Epidermal melanocyte (primary cell): ENCODE results near the gene DPY30.
"Not testable (repeated sequence)": the region's sequence is repeated elsewhere in the genome, so short reads cannot be mapped to it uniquely, and the experiment has no call there.

Source experiments
- DNase-seq: peaks from one replicate; pipeline ENCODE4 v3.0.0; 2011; ENCODE audit warnings: low spot score; ENCODE audit not compliant: insufficient read length

The DPY30 gene

DNA sequence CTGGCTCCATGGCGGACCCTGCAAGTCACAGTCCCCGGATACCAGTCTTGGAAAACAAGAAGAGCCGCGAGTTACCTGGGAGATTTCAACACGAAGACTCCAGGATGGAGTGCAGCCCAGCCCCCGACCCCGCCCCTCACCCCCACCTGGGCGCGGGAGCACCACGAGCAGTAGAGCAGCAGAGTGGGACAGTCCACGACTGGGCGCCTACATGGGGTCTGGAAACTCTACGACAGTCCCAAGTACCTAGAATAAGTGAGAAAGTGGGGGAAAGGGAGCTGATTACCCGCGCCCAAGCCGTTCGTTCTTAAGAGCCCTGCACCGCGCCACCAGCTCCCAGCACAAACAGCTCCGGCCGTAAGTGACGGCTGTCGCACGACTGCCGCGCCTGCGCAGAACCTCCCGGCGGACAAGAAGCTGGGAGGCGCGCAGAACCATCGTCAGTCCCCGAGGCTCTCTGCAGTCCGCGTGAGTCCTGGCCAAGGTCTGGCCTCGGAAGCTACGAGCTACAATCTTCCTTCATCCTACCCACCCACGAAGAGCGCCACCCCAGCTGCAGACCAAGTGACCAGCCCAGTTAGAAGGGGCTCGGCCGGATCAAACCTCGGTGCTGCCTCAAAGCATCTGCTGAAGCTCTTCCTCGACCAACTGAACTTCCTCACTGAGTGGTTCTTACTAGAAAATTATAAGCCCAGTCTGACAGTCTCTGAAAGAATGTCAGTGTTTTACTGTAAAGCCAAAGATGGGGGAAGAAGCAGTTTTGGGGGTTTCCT lies at the start of gene DPY30:
Gene DPY30, minus strand, starts transcription at position 359 of the 773 bp plus-strand sequence. Its CDS starts 349 bp downstream, at position 10.
- peak; percentile 78 for DNase-seq

- DNase-seq: no peak
Measured at GRCh38 chr2:32074134-32074506, 34.5 kb upstream of the DPY30 start.

DNA sequence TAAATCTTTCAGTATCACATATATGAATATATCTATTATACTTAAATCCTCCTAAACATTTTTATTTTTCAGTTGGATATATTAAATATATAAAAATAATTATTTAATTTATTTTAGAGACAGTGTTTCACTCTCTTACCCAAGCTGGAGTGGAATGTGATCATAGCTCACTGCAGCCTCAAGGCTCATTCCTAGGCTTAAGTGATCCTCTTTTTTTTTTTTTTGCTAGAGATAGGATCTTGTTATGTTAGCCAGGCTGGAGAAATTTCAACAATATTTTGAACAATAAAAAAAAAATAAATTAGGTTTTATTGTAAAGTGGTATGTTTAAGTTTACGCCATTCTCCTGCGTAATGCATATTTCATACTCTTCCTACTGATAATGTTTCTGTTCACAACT lies 27.9 kb upstream of the DPY30 start:
- DNase-seq: no peak

DNA sequence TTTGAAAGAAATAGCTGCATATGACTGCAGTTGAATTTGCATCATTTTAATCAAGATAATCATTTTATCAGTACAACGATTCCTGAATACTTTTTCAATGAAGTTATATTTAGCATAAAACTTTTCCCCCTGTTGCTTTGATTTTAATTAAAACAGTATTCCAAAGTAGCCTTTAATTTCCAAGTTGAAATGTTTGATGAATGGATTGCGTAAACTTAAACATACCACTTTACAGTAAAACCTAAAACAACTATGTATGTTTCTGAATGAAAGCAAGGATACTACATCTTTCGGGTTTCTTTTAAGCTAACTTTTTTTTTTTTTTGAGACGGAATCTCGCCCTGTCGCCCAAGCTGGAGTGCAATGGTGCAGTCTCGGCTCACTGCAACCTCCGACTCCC lies 25.1 kb upstream of the DPY30 start:
- DNase-seq: no peak

DNA sequence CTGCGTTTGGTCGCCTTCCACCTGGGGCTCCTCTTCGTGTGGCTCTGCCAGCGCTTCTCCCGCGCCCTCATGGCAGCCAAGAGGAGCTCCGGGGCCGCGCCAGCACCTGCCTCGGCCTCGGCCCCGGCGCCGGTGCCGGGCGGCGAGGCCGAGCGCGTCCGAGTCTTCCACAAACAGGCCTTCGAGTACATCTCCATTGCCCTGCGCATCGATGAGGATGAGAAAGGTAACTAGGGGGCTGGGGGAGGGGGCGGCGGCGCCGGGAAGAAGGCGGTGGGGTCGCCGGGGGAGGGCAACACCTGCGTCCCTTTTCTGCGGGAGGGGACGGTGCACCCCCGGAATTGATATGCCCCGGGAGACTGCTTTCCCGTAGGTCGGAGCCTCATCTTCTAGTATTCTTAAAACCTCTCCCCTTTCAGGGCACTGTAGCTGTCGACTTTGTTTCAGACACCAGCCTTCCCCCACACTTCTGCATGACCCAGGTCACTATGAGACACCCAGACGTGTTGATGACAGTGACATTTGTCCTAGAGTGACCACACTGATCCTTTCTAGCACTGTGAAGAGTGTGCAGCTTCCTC lies 24.5 kb upstream of the DPY30 start:
- DNase-seq: no peak

DNA sequence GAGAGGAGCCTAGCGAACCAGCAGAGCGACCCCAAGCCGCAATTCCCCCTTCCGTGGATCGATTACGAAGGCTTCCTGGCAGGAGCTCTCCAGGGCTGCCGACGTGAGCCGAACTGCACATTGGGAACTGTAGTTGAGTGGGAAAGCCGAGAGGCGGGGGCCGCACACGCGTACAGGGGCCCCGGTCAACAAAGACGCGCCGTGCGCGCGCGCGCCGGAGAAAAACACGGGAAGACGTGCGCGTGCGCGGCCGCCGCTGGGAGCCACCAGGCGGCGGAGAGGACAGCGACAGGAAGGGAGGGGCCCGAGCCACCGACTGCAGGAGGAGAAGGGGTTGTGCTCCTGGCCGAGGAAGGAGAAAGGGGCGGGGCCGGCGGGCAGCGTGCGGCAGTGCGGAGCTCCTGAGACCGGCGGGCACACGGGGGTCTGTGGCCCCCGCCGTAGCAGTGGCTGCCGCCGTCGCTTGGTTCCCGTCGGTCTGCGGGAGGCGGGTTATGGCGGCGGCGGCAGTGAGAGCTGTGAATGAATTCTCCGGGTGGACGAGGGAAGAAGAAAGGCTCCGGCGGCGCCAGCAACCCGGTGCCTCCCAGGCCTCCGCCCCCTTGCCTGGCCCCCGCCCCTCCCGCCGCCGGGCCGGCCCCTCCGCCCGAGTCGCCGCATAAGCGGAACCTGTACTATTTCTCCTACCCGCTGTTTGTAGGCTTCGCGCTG lies 23.9 kb upstream of the DPY30 start, which contains the start of gene SPAST:
Gene SPAST, plus strand, starts transcription at position 247 of the 711 bp plus-strand sequence. Its CDS starts 276 bp downstream, at position 523.
- peak; percentile 96 for DNase-seq

DNA sequence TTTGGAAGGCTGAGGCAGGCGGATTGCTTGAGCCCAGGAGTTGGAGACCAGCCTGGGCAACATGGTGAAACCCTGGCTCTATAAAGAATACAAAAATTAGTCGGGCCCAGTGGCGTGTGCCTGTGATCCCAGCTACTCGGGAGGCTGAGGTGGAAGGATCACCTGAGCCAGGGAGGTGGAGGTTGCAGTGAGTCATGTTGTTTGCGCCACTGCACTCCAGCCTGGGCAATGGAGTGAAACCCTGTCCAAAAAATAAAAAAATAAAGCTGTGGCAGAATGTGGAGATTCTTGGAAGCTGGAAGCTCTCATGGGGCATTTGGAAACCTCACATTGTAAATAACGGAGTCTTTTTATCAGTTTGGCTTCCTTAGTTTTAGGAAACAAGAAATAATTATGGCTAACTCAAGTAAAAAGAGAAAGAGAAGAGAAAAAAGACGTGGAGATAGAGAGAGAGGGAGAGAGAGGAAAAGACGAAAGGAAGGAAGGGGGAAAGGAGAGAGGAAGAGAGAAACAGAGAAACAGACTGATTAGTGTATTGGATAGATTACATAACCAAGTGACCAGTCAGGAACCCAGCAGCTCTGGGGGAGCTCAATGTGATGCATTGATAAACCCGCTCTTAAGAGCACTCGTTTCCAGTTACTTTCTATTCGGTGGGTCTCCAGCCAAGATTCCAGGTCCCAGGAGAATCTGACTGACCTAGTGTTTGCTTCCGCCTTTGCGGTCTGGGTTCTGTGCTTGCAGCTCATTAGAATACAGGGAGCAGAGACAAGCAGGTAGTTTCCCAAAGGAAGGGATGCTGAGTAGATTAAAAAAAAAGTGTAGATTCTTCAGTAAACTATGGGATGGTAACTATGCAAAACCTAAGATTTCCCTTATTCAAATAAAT lies 22.6 kb upstream of the DPY30 start:
- DNase-seq: no peak

DNA sequence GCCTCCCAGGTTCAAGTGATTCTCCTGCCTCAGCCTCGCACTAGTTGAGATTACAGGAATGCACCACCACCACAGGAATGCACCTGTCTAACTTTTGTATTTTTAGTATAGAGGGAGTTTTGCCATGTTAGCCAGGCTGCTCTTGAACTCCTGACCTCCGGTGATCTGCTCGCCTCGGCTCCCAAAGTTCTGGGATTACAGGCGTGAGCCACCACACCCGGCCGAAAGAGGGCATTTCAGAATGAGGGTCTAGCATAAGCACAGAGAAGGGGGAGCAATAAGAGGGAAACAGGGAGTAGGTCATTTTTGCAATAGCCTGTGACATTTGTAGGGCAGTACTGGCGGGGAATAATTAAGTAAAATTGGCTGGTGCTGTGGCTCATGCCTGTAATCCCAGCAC lies 21.8 kb upstream of the DPY30 start:
- no peak for DNase-seq

GRCh38 chr2:32060266-32060665 lies 20.7 kb upstream of the DPY30 start:
- DNase-seq: no peak

DNA sequence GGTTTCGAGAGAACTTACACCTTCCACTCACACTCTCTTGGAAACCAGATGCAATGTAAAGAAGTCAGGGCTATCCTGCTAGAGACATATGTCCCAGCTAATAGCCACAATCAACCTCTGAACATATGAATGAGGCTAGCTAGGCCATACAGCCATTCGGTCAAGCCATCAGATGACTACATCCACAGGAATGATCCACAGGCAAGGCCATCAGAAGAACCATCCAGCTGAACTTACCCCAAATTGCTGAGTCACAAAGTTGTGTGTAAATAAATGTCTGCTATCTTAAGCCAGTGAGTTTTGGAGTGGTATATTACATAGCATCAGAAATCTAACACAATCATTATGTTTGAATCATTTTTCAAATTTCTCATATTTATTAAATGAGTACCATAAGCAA lies 18.5 kb upstream of the DPY30 start:
- DNase-seq: no peak

GRCh38 chr2:32054583-32054982 lies 15.0 kb upstream of the DPY30 start:
- DNase-seq: not testable (repeated sequence)

DNA sequence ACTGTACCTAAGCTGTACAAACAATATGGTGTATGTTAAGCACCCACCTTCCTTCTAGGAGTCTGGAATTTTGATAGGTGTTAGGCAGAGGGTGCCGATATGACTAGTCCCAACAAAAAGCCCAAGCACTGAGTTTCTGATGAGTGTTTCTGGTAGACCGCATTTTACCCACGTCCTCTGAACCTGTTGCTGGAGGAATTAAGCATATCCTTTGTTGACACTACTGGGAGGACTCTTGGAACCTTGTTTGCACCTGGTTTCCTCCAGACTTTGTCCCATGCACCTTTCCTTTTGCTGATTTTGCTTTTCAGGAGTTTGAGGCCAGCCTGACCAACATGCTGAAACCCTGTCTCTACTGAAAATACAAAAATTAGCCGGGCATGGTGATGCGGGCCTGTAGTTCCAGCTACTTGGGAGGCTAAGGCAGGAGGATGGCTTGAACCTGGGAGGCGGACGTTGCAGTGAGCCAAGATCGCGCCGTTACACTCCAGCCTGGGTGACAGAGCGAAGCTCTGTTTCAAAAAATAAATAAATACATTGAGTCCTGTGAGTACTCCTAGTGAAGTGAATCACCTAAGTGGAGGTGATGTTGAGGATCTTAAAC lies 12.3 kb upstream of the DPY30 start:
- DNase-seq: no peak

DNA sequence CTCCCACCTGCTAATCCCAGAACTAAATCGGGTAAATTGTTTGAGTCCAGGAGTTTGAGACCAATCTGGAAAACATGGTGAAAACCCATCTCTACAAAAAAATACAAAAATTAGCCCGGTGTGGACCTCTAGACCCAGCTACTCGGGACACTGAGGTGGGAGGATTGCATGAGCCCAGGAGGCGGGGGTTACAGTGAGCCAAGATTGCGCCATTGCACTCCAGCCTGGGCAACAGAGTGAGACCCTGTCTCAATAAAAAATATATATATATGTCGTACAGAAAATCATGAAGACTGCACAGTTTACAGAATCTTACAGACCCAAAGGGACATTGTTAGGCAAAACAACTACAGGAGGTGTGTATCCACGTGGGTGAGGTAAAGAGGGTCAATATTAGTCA lies 4.0 kb upstream of the DPY30 start:
- no peak for DNase-seq

GRCh38 chr2:32034198-32034887 lies 5.3 kb downstream of the DPY30 start:
- not testable (repeated sequence) for DNase-seq

DNA sequence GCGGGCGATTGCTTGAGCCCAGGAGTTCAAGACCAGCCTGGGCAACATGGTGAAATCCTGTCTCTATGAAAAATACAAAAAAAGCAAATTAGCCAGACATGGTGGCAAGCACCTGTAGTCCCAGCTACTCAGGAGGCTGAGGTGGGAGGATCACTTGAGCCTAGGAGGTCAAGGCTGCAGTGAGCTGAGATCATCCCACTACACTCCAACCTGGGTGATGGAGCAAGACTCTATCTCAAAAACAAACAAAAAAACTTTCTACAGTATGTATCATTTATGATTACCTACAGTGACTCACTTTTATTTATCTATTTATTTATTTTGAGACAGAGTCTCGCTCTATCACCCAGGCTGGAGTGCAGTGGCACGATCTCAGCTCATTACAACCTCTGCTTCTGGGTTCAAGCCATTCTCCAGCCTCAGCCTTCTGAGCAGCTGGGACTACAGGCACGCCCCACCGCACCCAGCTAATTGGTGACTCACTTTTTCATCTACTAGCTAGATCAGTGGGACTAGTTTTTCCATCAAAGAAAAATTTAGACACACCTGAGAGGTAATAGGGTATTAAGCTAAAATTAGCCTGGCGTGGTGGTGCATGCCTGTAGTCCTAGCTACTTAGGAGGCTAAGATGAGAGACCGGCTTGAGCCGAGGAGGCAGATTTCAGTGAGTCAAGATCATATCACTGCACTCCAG lies 20.7 kb downstream of the DPY30 start:
- not testable (repeated sequence) for DNase-seq

- DNase-seq: no peak
Measured at GRCh38 chr2:32012872-32013271, 26.7 kb downstream of the DPY30 start.

DNA sequence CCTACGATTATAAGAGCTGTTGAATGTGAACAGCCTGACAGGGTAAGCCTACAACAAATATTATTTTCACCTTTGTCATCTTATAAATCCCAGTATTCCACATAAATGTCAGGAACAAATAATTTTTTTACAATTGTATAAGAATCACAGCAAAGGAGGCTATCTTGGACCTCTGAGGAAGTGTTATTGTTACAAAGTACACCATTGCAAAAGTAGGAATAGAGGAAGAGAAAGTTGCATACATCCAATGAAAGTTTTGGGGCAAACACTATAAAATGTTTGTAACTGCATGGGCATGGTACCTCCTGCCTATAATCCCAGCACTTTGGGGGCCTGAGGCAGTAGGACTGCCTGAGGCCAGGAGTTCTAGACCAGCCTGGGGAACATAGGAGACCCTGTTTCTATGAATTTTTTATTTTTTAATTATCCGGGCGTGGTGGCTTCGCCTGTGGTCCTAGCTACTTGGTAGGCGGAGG lies 28.1 kb downstream of the DPY30 start:
- no peak for DNase-seq

GRCh38 chr2:32010670-32011484 lies 28.7 kb downstream of the DPY30 start, which contains the start of gene MEMO1:
Gene MEMO1, minus strand, starts transcription at chr2:32011008. Its CDS starts 761 bp downstream, at chr2:32010247.
- DNase-seq: peak; percentile 92

- not testable (repeated sequence) for DNase-seq
Measured at GRCh38 chr2:32010280-32010669, 29.3 kb downstream of the DPY30 start.
